Cardiac septum (tissue), 1 donor: ENCODE data around the gene C1orf50. TPM values are rescaled to one million over a fixed set of nuclear protein-coding genes. Genes with fewer than 3 reads are reported as not detected.

Experiments
- DNase-seq: peaks from one replicate; pipeline ENCODE4 v3.0.0-alpha.2; 2020; ENCODE audit warnings: low spot score
- intact Hi-C: fragments of 100-400 bp; cut with DNase I; formaldehyde crosslinking; loops from one replicate; pipeline ENCODE4 v1.14.0; 2022
- total RNA-seq: library from RNA; stranded (reverse); fragmentation: NEBNext Ultra II Directional; extraction: Animal tissue kit (Norgen Biotek cat#: 25700); gene quantifications from one replicate; pipeline ENCODE4 v1.2.1, GENCODE V29; 2021
- donor health status: DM: no; HTN: no; CAD: no.

C1orf50 gene
- total RNA-seq, 1 donor from 2014 or later = 11.0 TPM

GRCh38 chr1:42737986-42738677, 28.9 kb upstream of the C1orf50 start:
- intact Hi-C loops = no loop called here
- peak; percentile 43 for DNase-seq

GRCh38 chr1:42738678-42739226, 28.3 kb upstream of the C1orf50 start:
- intact Hi-C loops = no loop called here
- DNase-seq = peak; percentile 31

- intact Hi-C loops = loop anchor here (10.0 kb wide), 1 partner anchor 395 kb away; no protein-coding TSS in a partner anchor
- no peak for DNase-seq
Measured at GRCh38 chr1:42739753-42740700, 27.0 kb upstream of the C1orf50 start, which contains the start of gene CLDN19. Gene CLDN19, minus strand, starts transcription at chr1:42740236. Its CDS starts 173 bp downstream, at chr1:42740063.

- intact Hi-C loops = loop anchor here (10.0 kb wide), 1 partner anchor 396 kb away; no protein-coding TSS in a partner anchor
- DNase-seq = peak; percentile 61
Measured at GRCh38 chr1:42740851-42741580, 26.0 kb upstream of the C1orf50 start.

GRCh38 chr1:42741706-42742105, 25.3 kb upstream of the C1orf50 start:
- peak; percentile 58 for DNase-seq
- intact Hi-C loops = loop anchor here (10.0 kb wide), 1 partner anchor 397 kb away; no protein-coding TSS in a partner anchor

GRCh38 chr1:42742141-42742540, 24.9 kb upstream of the C1orf50 start:
- intact Hi-C loops = loop anchor here (10.0 kb wide), 1 partner anchor 397 kb away; no protein-coding TSS in a partner anchor
- no peak for DNase-seq

- peak; percentile 41 for DNase-seq
- intact Hi-C loops = loop anchor here (10.0 kb wide), 1 partner anchor 398 kb away; no protein-coding TSS in a partner anchor
Measured at GRCh38 chr1:42742617-42743316, 24.3 kb upstream of the C1orf50 start.

- peak; percentile 66 for DNase-seq
- intact Hi-C loops = loop anchor here (10.0 kb wide), 1 partner anchor 399 kb away; no protein-coding TSS in a partner anchor
Measured at GRCh38 chr1:42743317-42744147, 23.5 kb upstream of the C1orf50 start.

- no peak for DNase-seq
- intact Hi-C loops = loop anchor here (10.0 kb wide), 1 partner anchor 399 kb away; no protein-coding TSS in a partner anchor
Measured at GRCh38 chr1:42744148-42744413, 23.0 kb upstream of the C1orf50 start.

- intact Hi-C loops = loop anchor here (2.0 to 10.0 kb wide), 3 partner anchors 167 to 599 kb away; no protein-coding TSS in a partner anchor
- no peak for DNase-seq
Measured at GRCh38 chr1:42745851-42746250, 21.2 kb upstream of the C1orf50 start.

- intact Hi-C loops = loop anchor here (2.0 to 10.0 kb wide), 3 partner anchors 168 to 599 kb away; no protein-coding TSS in a partner anchor
- DNase-seq = peak; percentile 63
Measured at GRCh38 chr1:42746436-42747105, 20.5 kb upstream of the C1orf50 start.

- DNase-seq = peak; percentile 61
- intact Hi-C loops = loop anchor here (2.0 to 10.0 kb wide), 3 partner anchors 168 to 600 kb away; no protein-coding TSS in a partner anchor
Measured at GRCh38 chr1:42747125-42747524, 19.9 kb upstream of the C1orf50 start.

- peak; percentile 57 for DNase-seq
- intact Hi-C loops = loop anchor here (5.0 to 10.0 kb wide), 2 partner anchors 403 to 601 kb away; no protein-coding TSS in a partner anchor
Measured at GRCh38 chr1:42748021-42748420, 19.0 kb upstream of the C1orf50 start.

- intact Hi-C loops = loop anchor here (5.0 to 10.0 kb wide), 2 partner anchors 404 to 601 kb away; no protein-coding TSS in a partner anchor
- peak; percentile 33 for DNase-seq
Measured at GRCh38 chr1:42748461-42749410, 18.3 kb upstream of the C1orf50 start.

- intact Hi-C loops = no loop called here
- DNase-seq = peak; percentile 19
Measured at GRCh38 chr1:42750041-42750440, 17.0 kb upstream of the C1orf50 start.
